Activated T-helper 17 cell treated with anti-CD3 and anti-CD28 coated beads, Interleukin-2, amount 50 U/mL, for 72 hours (primary cell): ENCODE data around the gene C14orf180. TPM values are rescaled to one million over a fixed set of nuclear protein-coding genes. Genes with fewer than 3 reads are reported as not detected.

Source experiments
- ATAC-seq: fragments of 150-1000 bp; cut with Tn5 transposase; replicated peaks from 2 replicates; pipeline ENCODE4 v1.10.0; 2021; ENCODE audit warnings: mild to moderate bottlenecking, moderate library complexity
- H3K27ac Mint-ChIP-seq: one replicate; pipeline ENCODE4 v1.8.0; 2022; ENCODE audit warnings: mixed read lengths
- H3K27me3 Mint-ChIP-seq: one replicate; pipeline ENCODE4 v1.8.0; 2022; ENCODE audit warnings: mixed read lengths
- H3K36me3 Mint-ChIP-seq: one replicate; pipeline ENCODE4 v1.8.0; 2022; ENCODE audit warnings: low read depth, mild to moderate bottlenecking, mixed read lengths
- H3K4me1 Mint-ChIP-seq: one replicate; pipeline ENCODE4 v1.8.0; 2022; ENCODE audit warnings: mixed read lengths
- H3K4me3 Mint-ChIP-seq: one replicate; pipeline ENCODE4 v1.8.0; 2022; ENCODE audit warnings: mild to moderate bottlenecking, mixed read lengths
- H3K9me3 Mint-ChIP-seq: one replicate; pipeline ENCODE4 v1.8.0; 2022; ENCODE audit warnings: mixed read lengths
- total RNA-seq, 2 donors: library from RNA; stranded (reverse); gene quantifications; one replicate each; pipeline ENCODE4 v1.2.3, GENCODE V29; 2022

The C14orf180 gene
- total RNA-seq, 2 donors from 2014 or later, result not detected

GRCh38 chr14:104596451-104596918 is 16.9 kb downstream of the C14orf180 start:
- H3K36me3 Mint-ChIP-seq, result no peaks in the 10 kb centered on the region
- H3K4me3 Mint-ChIP-seq, result no peak overlapping the region
- no peaks in the 10 kb centered on the region for H3K9me3 Mint-ChIP-seq
- peaks cover 4% of the 10 kb centered on the region for H3K4me1 Mint-ChIP-seq
- ATAC-seq, result no peak
- H3K27ac Mint-ChIP-seq, result no peak overlapping the region
- peaks cover 20% of the 10 kb centered on the region for H3K27me3 Mint-ChIP-seq

- H3K27ac Mint-ChIP-seq, result no peak overlapping the region
- no peak overlapping the region for H3K4me3 Mint-ChIP-seq
- H3K27me3 Mint-ChIP-seq, result peaks cover 20% of the 10 kb centered on the region
- H3K9me3 Mint-ChIP-seq, result no peaks in the 10 kb centered on the region
- no peaks in the 10 kb centered on the region for H3K36me3 Mint-ChIP-seq
- ATAC-seq, result no peak
- peaks cover 4% of the 10 kb centered on the region for H3K4me1 Mint-ChIP-seq
Observed at GRCh38 chr14:104596927-104597351, 17.4 kb downstream of the C14orf180 start.

DNA sequence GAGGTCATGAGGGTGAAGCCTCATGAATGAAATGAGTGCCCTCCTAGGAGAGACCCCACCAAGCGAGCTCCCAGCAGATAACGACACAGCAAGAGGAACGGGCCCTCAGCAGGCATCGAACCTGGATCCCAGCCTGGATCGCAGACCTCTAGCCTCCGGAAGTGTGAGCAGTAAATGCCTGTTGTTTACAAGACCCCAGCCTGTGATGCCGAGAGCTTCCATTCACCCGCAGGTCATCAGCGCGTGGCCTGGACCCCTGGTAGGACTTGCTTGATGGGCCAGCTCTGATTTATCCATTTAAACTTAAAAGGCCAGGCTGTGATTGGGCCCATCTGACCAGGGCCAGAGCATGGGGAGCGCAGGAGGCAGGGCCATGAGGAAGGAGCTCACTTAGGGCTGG is 18.0 kb downstream of the C14orf180 start:
- Mint-ChIP-seq H3K27ac (no peak overlapping the region), H3K4me3 (no peak overlapping the region), H3K27me3 (peaks cover 17% of the 10 kb centered on the region), H3K36me3 (no peaks in the 10 kb centered on the region), H3K9me3 (no peaks in the 10 kb centered on the region), H3K4me1 (no peaks in the 10 kb centered on the region)
- no peak for ATAC-seq

- no peak for ATAC-seq
- Mint-ChIP-seq H3K9me3 (no peaks in the 10 kb centered on the region), H3K27ac (no peak overlapping the region), H3K4me1 (no peaks in the 10 kb centered on the region), H3K36me3 (no peaks in the 10 kb centered on the region), H3K27me3 (peaks cover 17% of the 10 kb centered on the region), H3K4me3 (no peak overlapping the region)
Observed at GRCh38 chr14:104598039-104598909, 18.7 kb downstream of the C14orf180 start.

DNA sequence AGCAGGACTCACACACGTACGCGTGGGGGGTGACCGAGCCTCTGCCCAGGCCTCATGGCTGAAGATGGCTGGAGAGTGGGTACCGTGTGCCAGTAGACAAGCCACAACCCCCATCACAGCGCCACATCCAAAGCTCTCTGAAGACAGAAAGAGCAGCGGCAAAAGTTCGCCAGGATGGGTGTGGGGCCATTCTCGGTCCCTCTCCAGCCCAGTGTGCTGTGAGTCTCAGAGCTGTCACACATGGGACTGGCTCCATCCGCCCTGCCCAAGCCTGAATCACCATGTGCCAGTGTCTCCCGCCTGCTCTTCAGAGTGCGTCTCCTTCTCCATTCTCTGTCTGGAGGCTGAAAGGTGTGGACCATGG is 19.3 kb downstream of the C14orf180 start:
- no peaks in the 10 kb centered on the region for H3K36me3 Mint-ChIP-seq
- no peaks in the 10 kb centered on the region for H3K4me1 Mint-ChIP-seq
- no peaks in the 10 kb centered on the region for H3K9me3 Mint-ChIP-seq
- ATAC-seq, result no peak
- H3K27me3 Mint-ChIP-seq, result peaks cover 17% of the 10 kb centered on the region
- no peak overlapping the region for H3K27ac Mint-ChIP-seq
- H3K4me3 Mint-ChIP-seq, result no peak overlapping the region

GRCh38 chr14:104599446-104599845 is 19.9 kb downstream of the C14orf180 start:
- H3K27ac Mint-ChIP-seq, result no peak overlapping the region
- H3K4me3 Mint-ChIP-seq, result no peak overlapping the region
- no peaks in the 10 kb centered on the region for H3K4me1 Mint-ChIP-seq
- peaks cover 20% of the 10 kb centered on the region for H3K27me3 Mint-ChIP-seq
- H3K9me3 Mint-ChIP-seq, result no peaks in the 10 kb centered on the region
- no peak for ATAC-seq
- H3K36me3 Mint-ChIP-seq, result no peaks in the 10 kb centered on the region

- Mint-ChIP-seq H3K4me3 (no peak overlapping the region), H3K4me1 (no peaks in the 10 kb centered on the region), H3K27me3 (peaks cover 24% of the 10 kb centered on the region), H3K27ac (no peak overlapping the region), H3K9me3 (no peaks in the 10 kb centered on the region), H3K36me3 (no peaks in the 10 kb centered on the region)
- no peak for ATAC-seq
Observed at GRCh38 chr14:104600141-104600643, 20.6 kb downstream of the C14orf180 start.

- Mint-ChIP-seq H3K4me3 (no peak overlapping the region), H3K36me3 (no peaks in the 10 kb centered on the region), H3K9me3 (no peaks in the 10 kb centered on the region), H3K27me3 (peaks cover 28% of the 10 kb centered on the region), H3K4me1 (no peaks in the 10 kb centered on the region), H3K27ac (no peak overlapping the region)
- ATAC-seq, result no peak
Observed at GRCh38 chr14:104600805-104601204, 21.2 kb downstream of the C14orf180 start.

DNA sequence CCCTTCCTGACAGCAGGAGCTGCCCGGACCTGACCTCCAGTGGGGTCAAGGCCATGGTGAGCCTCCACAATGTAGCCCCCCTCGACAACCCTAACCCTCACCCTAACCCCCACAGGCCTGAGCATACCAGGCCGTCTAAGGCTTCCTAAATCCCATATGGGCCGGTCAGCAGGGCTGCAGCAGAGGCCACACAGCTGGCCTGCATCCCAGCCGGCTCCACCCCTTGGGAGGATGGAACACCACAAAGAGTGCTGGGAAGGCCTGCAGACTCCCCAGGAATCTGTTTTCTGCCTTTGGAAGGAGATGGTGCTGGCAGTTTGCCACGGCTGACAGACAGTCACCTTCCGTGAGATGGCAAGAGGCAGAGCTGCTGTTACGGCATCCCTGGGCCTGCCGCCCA is 22.2 kb downstream of the C14orf180 start:
- ATAC-seq, result no peak
- peaks cover 29% of the 10 kb centered on the region for H3K27me3 Mint-ChIP-seq
- no peaks in the 10 kb centered on the region for H3K36me3 Mint-ChIP-seq

GRCh38 chr14:104602315-104602932 is 22.9 kb downstream of the C14orf180 start:
- Mint-ChIP-seq H3K27ac (no peak overlapping the region), H3K4me1 (no peaks in the 10 kb centered on the region), H3K27me3 (peaks cover 35% of the 10 kb centered on the region), H3K9me3 (no peaks in the 10 kb centered on the region), H3K4me3 (no peak overlapping the region), H3K36me3 (no peaks in the 10 kb centered on the region)
- no peak for ATAC-seq

More for the DNA sequence above, 22.2 kb downstream of the C14orf180 start:
- Mint-ChIP-seq H3K9me3 (no peaks in the 10 kb centered on the region), H3K4me1 (no peaks in the 10 kb centered on the region), H3K27ac (no peak overlapping the region), H3K4me3 (no peak overlapping the region)

- Mint-ChIP-seq H3K4me3 (no peak overlapping the region), H3K4me1 (no peaks in the 10 kb centered on the region), H3K36me3 (no peaks in the 10 kb centered on the region), H3K27me3 (peaks cover 40% of the 10 kb centered on the region), H3K27ac (no peak overlapping the region), H3K9me3 (no peaks in the 10 kb centered on the region)
- ATAC-seq, result no peak
Observed at GRCh38 chr14:104602933-104603325, 23.4 kb downstream of the C14orf180 start.

DNA sequence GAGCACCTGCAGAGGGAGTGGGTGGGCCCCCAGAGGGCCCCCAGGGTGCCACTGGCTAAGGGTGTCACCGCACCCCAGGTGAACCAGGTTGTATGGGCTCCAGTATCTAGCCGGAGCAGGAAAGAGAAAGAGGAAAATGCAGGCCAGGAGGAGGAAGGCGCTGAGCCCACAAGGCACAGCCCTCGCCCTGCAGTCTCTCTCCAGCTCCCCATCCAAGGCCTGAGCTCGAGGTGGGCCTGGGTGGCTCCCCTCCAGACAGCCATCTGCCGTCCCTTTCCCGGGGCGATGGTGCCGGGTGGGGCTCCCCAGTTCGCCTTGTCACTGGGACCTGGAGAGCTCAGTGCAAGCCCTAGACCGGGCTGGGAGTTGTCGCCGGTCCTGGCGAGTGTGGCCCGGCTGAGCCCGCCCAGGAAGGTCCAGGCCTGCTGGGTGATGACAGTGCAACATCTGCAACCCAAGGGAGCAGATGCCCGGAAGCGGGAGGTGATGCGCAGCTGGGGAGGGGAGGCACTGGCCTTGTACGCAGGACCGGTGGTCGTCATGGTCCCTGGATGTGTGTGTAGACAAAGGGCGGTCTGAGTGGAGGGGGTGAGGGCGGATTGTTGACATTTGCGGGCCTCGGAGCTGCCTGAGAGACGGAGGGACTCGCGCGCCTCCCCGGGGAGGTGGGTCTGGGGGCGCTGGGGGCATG is 24.3 kb downstream of the C14orf180 start:
- ATAC-seq, result no peak
- Mint-ChIP-seq H3K4me3 (no peak overlapping the region), H3K9me3 (no peaks in the 10 kb centered on the region), H3K27ac (no peak overlapping the region), H3K36me3 (no peaks in the 10 kb centered on the region), H3K4me1 (no peaks in the 10 kb centered on the region), H3K27me3 (peaks cover 48% of the 10 kb centered on the region)

- no peak for ATAC-seq
- Mint-ChIP-seq H3K27me3 (peaks cover 47% of the 10 kb centered on the region), H3K4me3 (no peak within 1 kb of the TSS)
Observed at GRCh38 chr14:104604458-104605449, 25.2 kb downstream of the C14orf180 start, which contains the start of gene TMEM179. Gene TMEM179 (minus strand): TSS chr14:104604772. CDS start chr14:104604741, 31 bp downstream.

More at GRCh38 chr14:104604458-104605449, 25.2 kb downstream of the C14orf180 start, which contains the start of gene TMEM179:
- no peaks in the 10 kb centered on the region for H3K9me3 Mint-ChIP-seq
- H3K27ac Mint-ChIP-seq, result no peak within 1 kb of the TSS
- no peaks in the 10 kb centered on the region for H3K4me1 Mint-ChIP-seq
- H3K36me3 Mint-ChIP-seq, result no peaks in the 10 kb centered on the region
